ENCODE measurements around the gene MAT2A. TPM values are rescaled to one million over a fixed set of nuclear protein-coding genes. Genes with fewer than 3 reads are reported as not detected.
A peak's percentile ranks its signal among the peaks of the same experiment; 100 is the strongest.

The MAT2A gene
- total and polyA plus RNA-seq, 10 donors, result 41.3 to 195 (median 133) TPM

DNA sequence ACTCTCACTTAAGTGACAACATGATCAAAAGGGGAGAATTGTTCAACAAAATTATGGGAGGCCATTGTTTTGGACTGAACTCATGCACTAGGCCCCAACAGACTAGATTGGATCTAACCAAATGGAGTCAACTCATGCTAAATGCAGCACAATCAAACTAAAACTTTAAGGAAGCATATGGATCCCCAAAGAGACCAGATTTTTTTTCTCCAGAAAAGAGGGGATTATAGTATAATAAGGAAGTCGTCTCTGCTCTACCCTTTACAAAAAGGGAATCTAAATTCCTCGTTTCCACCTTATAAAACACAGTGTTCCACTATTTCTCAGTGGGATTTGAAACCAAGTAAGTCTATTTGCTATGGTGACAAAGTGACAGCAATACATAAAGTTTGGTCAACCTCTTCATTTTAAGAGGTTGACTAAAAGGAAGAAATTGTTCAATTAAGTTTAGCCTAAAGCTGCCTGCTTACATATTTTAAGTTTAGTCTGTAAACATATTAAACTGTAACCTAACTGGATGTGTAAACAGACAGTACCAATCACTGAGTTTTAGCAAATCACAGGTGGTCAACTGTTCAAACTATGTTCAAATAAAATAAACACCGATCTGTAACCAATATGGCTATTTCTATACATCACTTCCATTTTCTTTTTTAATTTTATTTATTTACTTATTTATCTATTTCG, 40.9 kb upstream of the MAT2A start:
- Histone ChIP-seq H3K36me3 (no peaks in the 10 kb centered on the region), H3K27me3 (replicated peaks in 1 of 7) (no peaks in the 10 kb centered on the region), H3K4me1 (peaks cover 0 to 54% (median 11%) of the 10 kb centered on the region in 6 donors), H3K4me3 (no peak overlapping the region), H3K27ac (peak overlapping the region in 1 of 8 donors; percentile 85), H3K9me3 (no peaks in the 10 kb centered on the region)
- TF ChIP-seq POLR2AphosphoS5 (IDR thresholded peaks at IDR 0.05), result no peak
- TF ChIP-seq CTCF (IDR thresholded peaks at IDR 0.05 in 8 of 11, conservative IDR thresholded peaks at IDR 0.05 in 3 of 11), result no peak
- no peak for TF ChIP-seq POLR2A (IDR thresholded peaks at IDR 0.05)
- intact Hi-C loops (cut with DNase I; ENCODE audit: low total_unique reads), result no loop called here
- 81 to 90% (median 84%) methylated on average over 4 of the region's 4 CpGs for WGBS, 5 donors
- no peak for DNase-seq

DNA sequence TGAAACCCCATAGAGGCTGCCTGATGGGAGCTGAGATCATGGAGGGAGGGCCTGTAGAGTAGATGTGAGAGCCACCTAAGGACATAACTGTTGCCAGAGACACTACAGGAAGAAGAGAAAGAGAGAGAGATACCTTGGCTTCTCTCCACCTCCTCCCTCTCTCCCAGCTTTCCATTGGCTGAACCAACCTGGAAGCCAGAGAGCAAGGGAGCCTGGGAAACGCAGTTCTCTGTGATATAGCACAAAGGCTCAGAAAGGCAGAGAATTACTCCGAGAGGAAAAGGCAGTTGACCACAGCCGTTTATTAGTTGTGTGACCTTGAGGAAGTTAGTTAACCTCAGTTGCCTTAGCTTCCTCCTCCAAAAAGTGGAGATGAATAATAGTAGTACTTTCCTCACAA, 37.7 kb upstream of the MAT2A start:
- intact Hi-C loops (cut with DNase I; ENCODE audit: low total_unique reads), result no loop called here
- DNase-seq, result no peak
- TF ChIP-seq CTCF (IDR thresholded peaks at IDR 0.05 in 8 of 11, conservative IDR thresholded peaks at IDR 0.05 in 3 of 11), result no peak
- Histone ChIP-seq H3K36me3 (no peaks in the 10 kb centered on the region), H3K9me3 (no peaks in the 10 kb centered on the region), H3K4me3 (no peak overlapping the region), H3K27me3 (replicated peaks in 1 of 7) (no peaks in the 10 kb centered on the region), H3K4me1 (peaks cover 0 to 72% (median 11%) of the 10 kb centered on the region in 6 donors), H3K27ac (peak overlapping the region in 5 of 8 donors; percentile 51 to 85 (median 70))
- 19 to 44% (median 22%) methylated on average over 3 of the region's 3 CpGs for WGBS, 5 donors

DNA sequence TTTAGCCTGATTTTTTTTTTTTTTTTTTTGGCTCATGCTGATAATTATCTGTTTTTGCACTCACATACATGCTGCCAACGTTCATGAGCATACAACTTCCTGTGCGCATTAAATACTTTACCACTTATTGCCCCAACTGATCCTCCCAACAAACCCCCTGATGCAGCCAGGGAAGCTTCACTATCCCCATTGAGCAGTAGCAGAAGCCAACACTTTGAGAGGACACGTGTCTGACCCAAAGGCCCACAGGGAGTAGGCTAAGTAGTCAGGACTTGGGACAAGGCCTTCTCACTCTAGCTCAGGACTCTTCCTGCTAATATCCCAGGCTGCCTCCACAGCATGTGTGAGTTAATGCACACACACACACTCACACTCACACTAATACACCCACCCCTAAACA, 36.2 kb upstream of the MAT2A start:
- WGBS, 5 donors, result 51 to 73% (median 59%) methylated on average over 3 of the region's 3 CpGs

More for the DNA sequence above, 36.2 kb upstream of the MAT2A start:
- DNase-seq, result no peak
- no peaks in the 10 kb centered on the region for H3K9me3 ChIP-seq
- H3K27ac ChIP-seq, result no peak overlapping the region
- H3K27me3 ChIP-seq (replicated peaks in 1 of 7), result no peaks in the 10 kb centered on the region
- intact Hi-C loops (cut with DNase I; ENCODE audit: low total_unique reads), result no loop called here
- no peaks in the 10 kb centered on the region for H3K36me3 ChIP-seq
- H3K4me1 ChIP-seq, result peaks cover 0 to 70% (median 11%) of the 10 kb centered on the region in 6 donors
- H3K4me3 ChIP-seq, result no peak overlapping the region
- no peak for TF ChIP-seq CTCF (IDR thresholded peaks at IDR 0.05 in 8 of 11, conservative IDR thresholded peaks at IDR 0.05 in 3 of 11)
- TF ChIP-seq POLR2AphosphoS5 (IDR thresholded peaks at IDR 0.05), result no peak
